ENCODE data around the gene RAC2.
"Not testable (repeated sequence)": the region's sequence is repeated elsewhere in the genome, so short reads cannot be mapped to it uniquely, and the experiment has no call there.

RAC2 gene

DNA sequence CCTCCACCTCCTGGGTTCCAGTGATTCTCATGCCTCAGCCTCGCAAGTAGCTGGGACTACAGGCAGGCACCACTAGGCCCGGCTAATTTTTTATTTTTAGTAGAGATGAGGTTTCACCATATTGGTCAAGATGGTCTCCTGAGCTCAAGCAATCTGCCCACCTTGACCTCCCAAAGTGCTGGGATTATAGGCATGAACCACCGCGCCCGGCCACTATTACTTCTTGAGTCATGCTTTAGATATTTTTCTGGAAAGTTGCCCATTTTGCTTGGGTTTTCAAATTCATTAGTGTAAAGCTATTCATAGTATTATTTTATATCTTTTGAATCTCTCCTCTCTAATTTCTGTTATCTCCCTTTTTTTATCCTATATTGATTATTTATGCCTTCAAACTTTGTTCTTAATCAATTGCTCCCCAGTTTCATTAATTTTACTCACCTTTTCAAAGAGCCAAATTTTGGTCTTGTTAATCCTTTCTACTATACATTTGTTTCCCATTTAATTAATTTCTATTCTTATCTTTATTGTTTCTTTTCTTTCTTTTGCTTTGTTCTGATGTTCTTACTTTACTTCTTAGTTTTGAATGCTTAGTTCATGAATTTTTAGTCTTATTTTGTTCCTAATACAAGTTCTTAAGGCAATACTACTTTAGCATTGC is 10.3 kb upstream of the RAC2 start:
- DNase-seq, result no peak

DNA sequence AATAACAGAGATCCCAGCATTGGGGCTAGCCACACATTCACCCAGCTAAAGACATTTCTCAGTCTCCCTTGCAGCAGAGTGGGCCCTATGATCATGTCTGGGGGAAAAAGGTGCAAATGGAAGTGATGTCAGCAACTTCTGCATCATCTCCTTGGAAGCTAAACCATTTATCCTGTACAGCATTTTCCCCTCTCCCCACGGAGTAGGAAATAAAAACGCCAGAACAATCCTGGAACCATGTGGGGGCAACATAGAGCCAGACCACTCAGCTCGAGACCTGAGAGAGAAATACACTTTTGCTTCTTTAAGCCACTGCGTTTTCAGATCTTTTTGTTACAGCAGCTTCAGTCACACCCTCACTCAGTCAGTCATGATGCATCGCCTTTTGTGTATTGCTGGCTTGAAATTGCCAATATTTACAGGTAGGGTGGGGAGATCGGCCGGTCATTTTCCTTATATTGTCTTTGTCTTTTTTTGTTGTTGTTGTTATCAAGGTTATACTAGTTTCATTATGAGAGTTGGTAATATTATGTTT is 9.1 kb upstream of the RAC2 start:
- DNase-seq, result no peak

DNA sequence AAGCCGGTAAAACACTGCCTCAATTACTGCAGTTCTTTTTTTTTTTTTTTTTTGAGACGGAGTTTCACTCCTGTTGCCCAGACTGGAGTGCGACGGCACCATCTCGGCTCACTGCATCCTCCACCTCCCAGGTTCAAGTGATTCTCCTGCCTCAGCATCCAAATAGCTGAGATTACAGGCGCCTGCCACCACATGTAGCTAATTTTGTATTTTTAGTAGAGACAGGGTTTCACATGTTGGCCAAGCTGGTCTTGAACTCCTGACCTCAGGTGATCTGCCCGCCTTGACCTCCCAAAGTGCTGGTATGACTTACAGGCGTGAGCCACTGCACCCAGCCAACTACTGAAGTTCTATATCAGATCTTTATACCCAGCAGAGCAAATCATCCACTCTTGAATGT is 7.8 kb upstream of the RAC2 start:
- not testable (repeated sequence) for DNase-seq

DNA sequence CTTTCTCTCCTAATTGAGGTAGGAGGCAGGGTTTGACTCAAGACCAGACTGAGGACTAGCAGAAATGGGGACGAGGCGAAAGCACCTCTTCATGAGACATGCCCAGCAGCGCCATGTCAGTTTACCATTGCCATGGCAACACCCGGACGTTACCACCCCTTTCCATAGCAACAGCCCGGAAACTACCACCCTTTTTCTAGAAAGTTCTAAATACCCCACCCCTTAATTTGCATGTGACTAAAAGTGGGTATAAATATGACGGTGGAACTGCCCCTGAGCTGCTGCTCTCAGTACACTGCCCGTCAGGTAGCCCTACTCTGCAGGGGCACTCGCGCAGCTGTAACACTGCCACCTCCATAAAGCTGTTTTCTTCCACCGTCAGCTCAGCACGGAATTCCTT is 5.9 kb upstream of the RAC2 start:
- DNase-seq, result no peak

DNA sequence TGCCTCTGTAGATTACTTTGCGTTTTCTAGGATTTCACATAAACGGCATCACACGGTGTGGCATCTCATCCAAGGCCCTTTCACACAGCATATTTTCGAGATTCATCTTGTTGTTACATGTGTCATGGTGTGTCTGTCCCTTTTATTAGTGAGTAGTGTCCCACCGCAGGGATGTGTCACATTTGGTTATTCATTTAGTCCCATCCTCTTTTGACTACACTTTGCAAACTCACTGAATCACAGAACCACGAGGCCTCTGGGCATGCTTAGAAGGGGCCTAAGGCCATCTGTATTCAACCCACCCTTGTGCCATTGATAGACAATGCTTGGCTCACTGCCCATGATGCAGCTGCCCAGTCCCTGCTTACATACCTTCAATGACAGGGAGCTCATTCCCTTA is 4.2 kb upstream of the RAC2 start:
- DNase-seq, result no peak

DNA sequence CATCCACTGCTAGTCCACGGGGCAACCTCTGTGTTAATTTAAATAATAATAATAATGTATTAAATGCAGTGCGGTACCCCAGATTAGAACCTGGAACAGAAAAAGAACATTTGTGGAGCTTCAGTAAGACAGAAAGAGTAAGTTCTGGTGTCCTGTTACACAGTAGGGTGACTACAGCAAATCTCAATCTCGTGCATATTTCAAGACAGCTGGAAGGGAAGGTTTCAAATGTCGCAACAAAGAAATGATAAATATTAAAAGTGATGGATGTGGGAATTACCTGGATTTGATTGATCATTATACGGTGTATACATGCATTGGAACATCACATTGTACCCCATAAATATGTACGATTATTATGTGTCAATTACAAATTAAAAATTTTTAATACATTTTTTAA is 1.7 kb upstream of the RAC2 start:
- DNase-seq, result no peak

DNA sequence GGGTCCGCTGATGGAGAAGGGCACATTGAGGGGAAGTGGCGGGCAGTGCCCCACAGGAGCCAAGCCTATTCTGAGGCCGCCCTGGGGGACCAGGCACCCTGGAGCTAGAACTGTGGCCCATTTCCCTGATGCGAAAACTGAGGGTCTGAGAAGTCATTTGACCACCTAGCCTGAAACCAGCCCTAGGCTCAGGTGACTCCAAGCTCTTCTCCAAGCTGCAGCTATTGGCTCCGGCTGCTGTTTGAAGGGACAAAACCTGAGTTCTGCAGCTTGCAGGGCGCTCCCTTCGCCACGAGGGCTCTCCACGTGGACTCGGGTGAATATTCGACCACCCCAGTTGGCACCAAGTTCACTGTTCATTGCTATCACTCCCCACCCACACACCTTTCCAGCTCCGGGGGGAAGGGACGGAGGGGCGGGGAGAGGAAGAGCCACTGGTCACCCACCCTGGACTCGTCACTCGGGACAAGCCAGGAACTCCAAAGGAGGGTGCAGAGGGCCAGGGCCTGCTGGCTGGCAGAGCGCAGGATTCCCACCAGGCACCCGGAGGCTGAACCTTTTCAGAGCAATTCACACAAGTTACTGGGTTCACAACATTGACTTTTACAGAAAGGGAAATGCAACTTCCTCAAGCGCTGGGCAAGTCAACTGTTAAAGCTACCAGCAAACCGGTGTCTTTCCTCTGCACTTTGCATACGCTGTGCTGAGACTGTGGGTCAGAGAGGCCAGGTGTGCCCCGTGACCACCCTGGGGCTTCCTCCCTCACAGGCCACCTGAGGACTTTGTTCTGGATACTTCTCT is 1.1 kb upstream of the RAC2 start:
- DNase-seq, result peak; percentile 56

DNA sequence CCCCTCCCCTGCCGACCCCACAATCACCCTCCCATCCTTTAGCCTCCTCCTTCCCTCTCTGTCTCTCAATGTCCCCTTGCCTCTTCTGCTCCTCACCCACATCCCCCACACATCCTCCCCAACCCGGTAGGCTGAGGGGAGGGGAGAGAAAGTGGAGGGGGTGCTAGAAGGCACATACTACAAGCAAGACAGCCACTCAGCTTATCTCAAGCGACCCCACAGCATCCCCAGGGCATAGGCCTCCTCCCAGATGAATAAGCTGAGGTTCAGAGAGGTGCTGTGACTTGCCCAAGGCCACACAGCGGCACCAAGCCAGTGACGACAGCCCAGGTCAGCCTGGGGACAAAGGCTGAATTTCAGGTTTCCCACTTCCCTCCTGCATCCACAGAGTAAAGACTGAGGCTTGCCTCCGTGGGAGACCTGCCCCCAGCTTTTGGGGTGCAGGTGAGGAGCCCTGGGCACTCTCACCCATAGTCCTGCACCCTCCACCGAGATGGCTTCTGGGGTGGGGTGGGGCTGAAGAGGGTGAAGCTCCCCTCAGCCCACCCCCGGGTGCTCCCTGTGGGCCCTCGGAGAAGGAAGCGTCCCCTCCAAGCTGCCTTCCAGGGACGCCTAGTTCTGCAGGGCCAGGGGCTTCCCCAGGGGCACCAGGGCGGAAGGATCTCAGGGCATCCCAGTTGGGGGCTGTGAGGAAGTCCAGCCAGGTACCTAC is 511 bp downstream of the RAC2 start:
- DNase-seq, result peak; percentile 46

DNA sequence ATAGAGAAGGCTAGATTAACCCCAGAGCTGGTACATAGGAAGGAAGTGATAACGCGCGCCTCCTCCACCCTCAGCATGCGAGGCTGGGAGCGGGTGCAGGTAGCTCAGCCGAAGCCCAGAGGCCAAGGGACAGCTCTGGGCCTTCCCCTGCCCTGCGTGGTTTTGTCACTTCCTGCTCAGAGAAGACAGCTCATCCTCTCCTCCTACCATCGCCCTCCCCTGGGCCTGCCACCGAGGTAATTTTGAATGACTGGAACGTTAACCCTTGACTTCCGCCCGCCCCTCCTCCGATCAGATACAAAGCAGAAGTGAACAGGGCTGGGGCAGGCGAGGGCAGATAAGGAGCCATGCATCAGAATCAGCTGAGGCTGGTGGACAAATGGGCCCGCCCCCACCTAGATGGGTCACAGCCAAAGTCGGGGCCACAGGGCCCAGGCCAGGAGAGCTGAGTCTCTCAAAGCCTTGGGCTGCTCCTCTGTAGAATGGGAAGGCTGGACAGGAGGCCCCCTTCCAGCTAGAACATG is 1.6 kb downstream of the RAC2 start:
- DNase-seq, result peak; percentile 99

DNA sequence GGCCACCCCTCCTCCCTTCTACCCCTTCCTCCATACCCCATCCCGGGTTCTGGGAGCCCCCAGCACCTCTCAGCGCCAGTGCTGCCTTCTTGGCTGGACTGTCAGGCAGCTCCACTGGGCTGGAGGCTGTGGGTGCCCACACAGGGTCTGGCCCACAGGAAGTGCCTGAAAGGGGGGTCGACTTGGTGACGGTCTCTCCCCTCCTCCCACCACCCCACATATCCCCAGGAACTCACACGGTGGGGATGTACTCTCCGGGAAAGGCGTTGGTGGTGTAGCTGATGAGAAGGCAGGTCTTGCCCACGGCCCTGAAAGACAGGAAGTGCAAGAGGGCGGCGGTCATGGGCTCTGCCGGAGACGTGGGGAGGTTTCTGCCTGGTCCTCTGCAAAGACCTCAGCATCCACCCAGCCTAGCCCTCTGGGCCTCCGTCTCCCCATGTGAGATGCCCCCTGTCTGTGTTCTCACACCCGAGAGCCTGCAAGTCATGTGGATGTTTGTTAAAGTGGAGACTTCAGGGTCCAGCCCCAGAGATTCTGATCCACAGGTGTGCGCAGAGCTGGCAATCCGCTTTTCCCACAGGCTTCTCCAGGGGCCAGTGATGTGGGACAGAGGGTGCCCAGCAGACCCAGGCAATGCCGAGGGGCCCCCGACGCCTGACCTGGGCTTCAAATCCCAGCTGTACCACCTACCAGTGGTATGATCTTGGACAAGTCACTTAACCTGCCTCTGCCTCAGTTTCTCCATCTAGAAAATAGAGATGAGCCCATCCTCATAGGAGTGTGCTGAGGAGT is 2.5 kb downstream of the RAC2 start:
- peak; percentile 77 for DNase-seq

DNA sequence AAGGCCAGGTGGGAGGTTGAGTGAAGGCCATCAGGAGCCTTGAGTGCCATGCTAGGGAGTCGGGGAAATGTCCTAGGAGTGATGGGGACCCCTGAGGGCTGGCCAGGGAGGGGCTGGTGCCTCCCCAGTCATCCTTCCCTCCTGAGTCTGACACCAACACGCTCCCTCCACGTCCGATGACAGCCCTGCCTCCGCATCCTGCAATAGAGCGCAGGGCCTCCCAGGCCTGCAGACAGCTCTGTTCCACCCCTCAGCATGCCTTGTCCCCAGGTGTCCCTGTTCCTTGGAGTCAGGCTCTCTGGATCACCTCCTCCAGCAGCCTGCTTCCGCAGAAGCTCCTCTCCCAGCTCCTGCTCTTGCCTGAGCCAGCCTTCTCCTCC is 3.1 kb downstream of the RAC2 start:
- no peak for DNase-seq

DNA sequence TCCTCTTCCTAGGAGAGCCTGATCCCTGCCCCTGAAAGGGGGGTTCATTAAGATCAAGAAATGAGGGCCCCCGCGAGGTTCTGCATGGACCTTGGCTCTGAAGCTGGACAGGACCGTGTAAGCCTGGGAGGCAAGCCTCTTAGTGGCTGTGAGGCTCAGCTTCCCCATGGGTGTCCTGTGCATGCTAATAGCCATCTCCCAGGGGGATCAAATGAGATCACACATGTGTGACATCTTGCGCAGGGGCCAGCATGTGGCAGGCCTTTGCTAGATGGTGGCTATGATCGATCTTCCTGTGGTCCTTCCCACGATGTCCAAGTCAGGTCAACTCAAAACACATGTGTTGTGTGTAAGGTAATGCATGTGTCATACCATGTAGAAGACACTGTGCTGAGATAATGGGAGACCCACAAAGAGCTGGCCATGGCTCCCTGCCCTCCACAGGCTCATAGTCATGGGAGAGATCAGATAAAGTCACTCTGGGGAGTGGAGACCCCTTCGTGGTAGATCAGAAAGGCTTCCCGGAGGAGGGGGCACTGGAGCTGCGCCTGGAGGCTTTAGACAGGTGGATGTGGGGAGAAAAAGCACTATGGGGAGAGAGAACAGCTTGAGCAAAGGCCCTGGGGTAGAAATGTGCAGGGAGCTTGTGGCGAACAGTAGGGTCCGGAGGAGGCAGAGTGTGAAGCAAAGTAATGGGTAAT is 3.7 kb downstream of the RAC2 start:
- DNase-seq, result no peak

DNA sequence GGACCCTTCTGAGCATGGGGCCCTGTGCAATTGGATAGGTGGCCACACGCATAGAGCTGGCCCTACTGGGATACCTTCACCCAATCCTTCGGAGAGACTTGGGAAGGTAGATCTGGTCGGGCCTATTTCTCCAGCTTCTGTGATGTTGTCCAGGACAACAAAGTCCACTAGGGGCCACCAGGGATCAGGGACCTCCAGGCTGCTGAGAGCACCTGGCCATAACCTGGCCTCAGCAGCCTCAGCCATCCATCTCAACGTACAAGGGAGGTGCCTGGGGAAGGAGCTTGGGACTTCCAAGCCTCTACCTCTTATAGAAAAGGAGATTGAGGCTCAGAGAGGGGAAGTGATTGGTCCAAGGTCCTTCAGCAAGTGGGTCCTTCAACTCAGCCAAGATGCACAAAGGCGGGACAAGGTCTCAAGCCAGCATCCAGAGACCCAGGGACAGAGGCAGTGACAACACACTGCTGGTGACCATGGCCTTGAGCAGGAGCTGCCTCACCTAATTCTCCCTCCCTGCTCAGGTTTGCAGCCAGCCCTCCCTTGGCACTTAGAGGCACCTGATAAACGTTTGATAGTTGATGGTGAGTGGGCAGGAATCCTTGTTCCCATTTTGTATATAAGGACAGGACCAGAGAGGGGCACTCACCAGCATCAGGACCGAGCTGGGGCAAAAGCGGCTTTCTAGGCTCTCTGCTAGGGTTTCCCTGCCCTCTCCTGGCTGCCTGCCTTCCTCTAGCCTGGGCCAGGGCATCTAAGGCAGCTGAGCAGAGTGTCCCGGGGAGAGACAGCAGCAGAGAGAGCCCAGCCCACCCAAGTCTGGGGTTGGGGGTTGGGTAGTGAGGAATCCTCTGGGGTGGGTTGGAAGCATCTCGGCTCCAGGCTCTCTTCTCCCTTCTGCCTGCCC is 4.5 kb downstream of the RAC2 start:
- no peak for DNase-seq

DNA sequence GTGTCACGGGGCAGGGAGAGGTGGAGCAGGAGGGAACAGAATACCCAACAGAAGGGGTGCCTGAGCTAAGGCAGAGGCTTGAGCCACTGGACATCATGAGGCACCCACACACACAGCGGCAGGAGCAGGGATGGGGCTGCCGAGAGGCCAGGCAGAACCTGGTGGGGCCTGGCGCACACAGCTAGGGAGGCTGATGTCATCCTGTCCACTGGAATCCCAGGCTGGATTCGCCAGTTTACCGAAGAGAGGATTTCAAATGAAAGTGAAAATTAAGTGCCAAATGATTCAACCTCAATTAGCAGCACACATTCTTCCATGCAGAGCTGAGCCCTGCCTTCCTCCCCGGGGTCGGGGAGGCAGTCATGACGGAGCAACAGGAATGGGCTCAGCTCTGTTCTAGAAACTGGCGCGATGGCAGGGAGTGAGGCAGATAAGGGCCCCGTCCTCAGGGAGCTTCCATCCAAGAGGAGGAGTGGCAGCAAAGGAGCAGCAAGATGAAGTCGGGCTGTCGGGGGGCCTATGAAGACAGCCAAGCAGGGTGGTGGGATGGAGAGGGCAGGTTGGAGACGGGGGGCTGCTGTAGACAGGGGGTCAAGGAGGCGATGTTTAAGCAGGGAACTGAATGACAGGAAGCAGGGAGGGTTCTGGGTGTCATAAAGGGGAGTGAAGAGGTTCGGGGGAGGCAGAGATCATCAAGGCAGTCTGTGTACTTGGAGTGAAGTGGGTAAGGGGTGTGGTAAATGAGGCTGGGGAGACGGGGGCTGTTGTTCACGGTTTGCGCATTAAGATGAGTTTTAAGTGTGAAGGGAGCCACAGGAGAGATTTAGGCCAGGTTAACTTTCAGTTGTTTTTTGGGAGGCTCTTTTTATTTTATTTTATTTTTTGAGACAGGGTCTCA is 6.4 kb downstream of the RAC2 start:
- peak; percentile 53 for DNase-seq

DNA sequence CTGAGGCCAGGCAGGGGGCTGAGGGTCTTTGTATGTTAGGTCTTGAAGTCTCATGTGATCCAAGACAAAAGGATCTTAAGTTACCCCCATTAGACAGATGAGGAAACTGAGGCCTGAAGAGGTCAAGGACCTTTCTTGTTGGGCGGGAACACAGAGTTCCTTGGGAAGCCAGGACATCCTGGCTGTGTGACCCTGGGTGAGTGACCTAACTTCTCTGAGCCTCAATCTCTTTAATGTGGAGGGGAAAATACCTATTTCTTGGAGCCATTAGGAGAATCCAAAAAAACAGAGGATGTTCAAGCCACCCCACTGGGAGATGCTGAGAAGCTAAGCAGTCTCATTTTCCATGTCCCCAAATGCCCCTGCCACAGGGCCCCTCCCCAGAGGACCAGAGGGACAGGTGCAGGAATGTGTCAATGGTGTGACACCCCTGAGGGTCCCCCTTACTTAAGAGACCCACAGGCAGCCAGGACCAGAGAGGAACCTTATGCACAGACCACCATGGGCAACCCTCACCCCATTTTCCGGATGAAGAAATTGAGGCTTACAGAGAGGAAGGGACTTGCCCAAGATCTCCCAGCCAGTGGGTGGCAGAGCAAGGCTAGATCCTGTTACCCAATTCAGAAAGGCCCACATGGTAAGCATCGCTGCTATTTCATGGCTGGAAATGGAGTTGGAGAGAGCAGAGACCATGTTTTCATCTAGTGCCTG is 8.0 kb downstream of the RAC2 start:
- peak; percentile 86 for DNase-seq

DNA sequence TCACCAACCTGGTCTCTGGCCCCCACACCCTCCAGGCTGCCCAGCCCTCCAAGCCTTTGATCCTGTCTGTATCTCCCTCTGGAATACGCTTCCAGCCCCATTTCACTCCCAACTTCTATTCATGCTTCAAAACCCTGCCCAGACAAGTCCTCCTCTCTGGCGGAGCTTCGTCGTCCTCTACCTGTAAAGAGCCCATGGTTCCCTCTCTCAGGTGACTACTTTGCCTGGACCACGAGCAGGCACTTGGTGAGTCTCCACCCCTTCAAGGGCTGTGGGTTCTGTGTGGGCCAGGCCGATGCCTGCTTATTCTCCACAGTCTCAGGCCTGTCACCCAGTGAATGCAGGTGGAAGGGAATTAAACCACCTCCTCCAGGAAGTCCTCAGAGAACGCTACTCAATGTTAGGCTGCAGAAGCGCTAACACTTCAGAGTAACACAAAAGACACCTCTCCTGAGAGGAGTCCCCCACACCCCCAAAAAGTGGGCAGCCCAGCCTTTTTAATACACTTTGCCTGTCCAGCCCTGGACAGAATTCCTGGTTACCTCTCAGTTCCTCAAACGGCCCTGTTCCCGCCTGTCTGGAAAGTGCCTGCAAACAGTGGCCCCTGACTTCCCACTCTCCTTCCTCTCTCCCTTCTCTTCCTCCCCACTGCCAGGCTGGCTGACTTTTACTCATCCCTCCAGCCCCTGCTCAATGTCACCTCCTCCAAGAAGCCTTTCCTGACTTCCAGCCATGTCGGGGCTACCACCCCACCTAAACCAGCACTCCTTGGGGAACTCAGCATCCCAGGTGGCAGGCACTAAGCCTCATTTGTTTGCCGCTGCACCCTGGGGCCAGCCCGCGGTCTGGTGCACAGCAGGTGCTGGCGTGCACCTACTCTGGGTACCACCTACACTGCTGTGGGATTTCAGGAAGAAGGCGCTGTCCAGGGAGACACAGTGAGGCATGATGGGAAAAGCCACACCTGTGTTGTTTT is 9.0 kb downstream of the RAC2 start:
- DNase-seq, result no peak

DNA sequence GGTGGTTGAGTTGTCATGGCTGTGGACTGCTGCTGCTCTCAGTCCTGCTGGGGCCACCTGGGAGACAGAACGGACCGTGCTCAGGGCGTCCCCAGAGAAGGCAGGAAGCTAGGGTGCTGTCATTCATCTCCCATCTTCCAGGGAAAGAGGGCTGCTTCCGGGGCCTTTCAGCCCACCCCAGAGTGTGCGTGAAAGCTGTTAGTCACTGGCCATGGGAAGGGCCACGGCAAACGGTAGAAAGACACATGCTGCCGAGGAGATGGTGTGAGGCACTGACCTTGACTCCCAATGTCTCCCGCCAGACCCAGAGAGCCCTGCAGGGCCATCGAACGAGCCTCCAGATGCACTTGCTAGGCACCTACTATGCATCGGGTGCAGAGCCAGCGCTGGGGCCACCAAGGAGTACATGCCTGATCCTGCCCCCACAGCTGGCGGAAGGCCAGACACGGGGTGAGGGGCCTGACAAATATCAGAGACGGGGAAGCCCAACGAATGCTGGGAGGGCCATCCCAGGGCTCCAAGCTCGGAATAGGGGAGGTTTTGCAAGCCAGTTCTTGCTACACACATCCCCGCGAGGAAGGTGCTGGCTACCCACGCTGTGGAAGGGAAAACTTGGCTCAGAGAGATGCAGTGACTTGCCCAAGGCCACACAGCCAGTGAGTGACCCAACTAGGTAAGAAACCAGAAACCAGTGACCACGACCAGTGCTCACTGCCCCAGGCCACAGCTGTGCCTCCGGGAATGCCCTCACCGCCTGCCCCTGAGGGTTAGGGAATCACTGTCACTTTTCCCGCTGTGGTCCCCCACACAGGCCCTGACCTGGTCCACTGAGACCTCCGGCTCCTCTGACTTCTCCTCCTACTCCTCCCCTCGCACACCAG is 10.1 kb downstream of the RAC2 start:
- DNase-seq, result peak; percentile 60

Data from inflammatory macrophage treated with lipopolysaccharide for 4 hours (primary cell).